Lower leg skin (tissue), 3 donors: ENCODE data around the gene ZNF74.

Experiments
- CTCF ChIP-seq, 3 donors: fragments of 450-650 bp; IDR thresholded peaks; one replicate each; pipeline ENCODE4 v1.5.1; 2016; ENCODE audit warnings: antibody characterized with exemption in 3 of 3, mild to moderate bottlenecking in 3 of 3, moderate library complexity in 2 of 3
- POLR2A ChIP-seq, 2 donors: fragments of 450-650 bp; IDR thresholded peaks; one replicate each; pipeline ENCODE4 v1.6.1; 2016 to 2017; ENCODE audit warnings: antibody characterized with exemption in 2 of 2, mild to moderate bottlenecking in 1 of 2, moderate library complexity in 1 of 2

GRCh38 chr22:20414059-20414440 lies 20.1 kb downstream of the ZNF74 start:
- no peak for TF ChIP-seq CTCF (IDR thresholded peaks at IDR 0.05)
- TF ChIP-seq POLR2A (IDR thresholded peaks at IDR 0.05), result no peak
